Esophagus muscularis mucosa (tissue), 4 donors: Measurements from ENCODE around the gene NMNAT3. TPM values are rescaled to one million over a fixed set of nuclear protein-coding genes. Genes with fewer than 3 reads are reported as not detected.

Experiments used
- DNase-seq: peaks from one replicate; pipeline ENCODE4 v3.0.0-alpha.2; 2017; ENCODE audit errors: extremely low spot score
- H3K27ac ChIP-seq, 4 donors: fragments of 200-600 bp; sonication (generic); replicated peaks in 1 of 4; 1 replicate in 3 of 4; 2 replicates in 1 of 4; pipeline ENCODE4 v1.5.1; 2016 to 2019; ENCODE audit warnings: mild to moderate bottlenecking in 1 of 4
- H3K27me3 ChIP-seq, 4 donors: fragments of 200-600 bp; sonication (generic); one replicate each; pipeline versions ENCODE4 v1.5.1 to v1.6.0; 2016 to 2019
- H3K36me3 ChIP-seq, 4 donors: fragments of 200-600 bp; sonication (generic); one replicate each; pipeline ENCODE4 v1.5.1; 2016 to 2019
- H3K4me1 ChIP-seq, 4 donors: fragments of 200-600 bp; sonication (generic); one replicate each; pipeline ENCODE4 v1.5.1; 2016 to 2019
- H3K4me3 ChIP-seq, 4 donors: fragments of 200-600 bp; sonication (generic); 1 replicate in 2 of 4; 2 replicates in 2 of 4; pipeline ENCODE4 v1.5.1; 2016 to 2019; ENCODE audit warnings: mild to moderate bottlenecking in 4 of 4, moderate library complexity in 1 of 4
- H3K9me3 ChIP-seq, 4 donors: fragments of 200-600 bp; sonication (generic); 1 replicate in 3 of 4; 2 replicates in 1 of 4; pipeline ENCODE4 v1.5.1; 2016 to 2019
- CTCF ChIP-seq, 3 experiments: fragments of 200-600 bp in 2 of 3; fragments of 450-650 bp in 1 of 3; sonication (generic) in 2 of 3; IDR thresholded peaks; one replicate each; pipeline ENCODE4 v1.5.1; 2017 to 2019; ENCODE audit warnings: antibody characterized with exemption in 3 of 3, mild to moderate bottlenecking in 2 of 3, moderate library complexity in 1 of 3
- EP300 ChIP-seq: sonication (generic); formaldehyde crosslinking; IDR thresholded peaks from one replicate; pipeline ENCODE4 v1.6.1; 2017; ENCODE audit warnings: antibody characterized with exemption
- POLR2A ChIP-seq: fragments of 450-650 bp; IDR thresholded peaks from one replicate; pipeline ENCODE4 v1.6.1; 2017; ENCODE audit warnings: antibody characterized with exemption, moderate library complexity, mild to moderate bottlenecking, low read depth
- POLR2AphosphoS5 ChIP-seq, 2 donors: sonication (generic); formaldehyde crosslinking; IDR thresholded peaks; one replicate each; pipeline ENCODE4 v1.6.1; 2017; ENCODE audit warnings: antibody characterized with exemption in 2 of 2
- WGBS: methylation state at CpG from one replicate; pipeline ENCODE4 v1.1.5; 2018; 5-methylcytosine and 5-hydroxymethylcytosine counted together
- intact Hi-C: fragments of 100-400 bp; cut with DNase I; formaldehyde crosslinking; loops from one replicate; pipeline ENCODE4 v1.15.1; 2023
- total RNA-seq, 4 donors: library from RNA; depleted of rRNA; stranded (reverse); fragments of >200 nt; gene quantifications; one replicate each; pipeline versions ENCODE4 v1.1.0 to v1.2.1, GENCODE V29; 2016

Gene NMNAT3
- total RNA-seq, 4 donors from 2014 or later, result 10.7 to 15.6 (median 11.4) TPM

DNA sequence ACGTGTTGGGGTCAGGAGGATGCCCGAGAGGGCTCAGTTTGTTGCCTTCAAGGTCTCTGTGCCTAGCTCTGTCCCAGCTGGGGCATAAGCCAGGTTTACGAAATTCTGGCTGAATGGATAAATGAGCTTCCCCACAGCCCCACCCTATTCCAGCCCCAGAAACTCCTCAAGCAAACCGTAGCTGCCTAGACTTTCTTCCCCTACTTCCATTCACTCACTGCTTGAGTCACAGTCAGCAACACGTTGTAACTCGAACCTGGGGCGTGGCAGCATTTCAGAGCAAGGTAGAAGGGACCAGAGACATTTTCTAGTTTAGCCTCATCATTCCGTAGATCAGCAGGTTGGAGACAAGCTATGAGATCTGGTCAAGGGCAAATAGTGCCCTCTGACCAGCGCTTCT, 24.2 kb downstream of the NMNAT3 start:
- Histone ChIP-seq H3K4me1 (peaks cover 8 to 32% (median 28%) of the 10 kb centered on the region in 4 donors), H3K4me3 (no peak overlapping the region), H3K9me3 (no peaks in the 10 kb centered on the region), H3K27ac (no peak overlapping the region), H3K27me3 (no peaks in the 10 kb centered on the region), H3K36me3 (no peaks in the 10 kb centered on the region)
- no peak for DNase-seq
- TF ChIP-seq EP300 (no peak), CTCF (IDR thresholded peaks at IDR 0.05) (no peak), POLR2A (no peak), POLR2AphosphoS5 (IDR thresholded peaks at IDR 0.05) (no peak)
- intact Hi-C loops, result no loop called here
- 70% methylated on average over 9 of the region's 9 CpGs for WGBS

- intact Hi-C loops, result no loop called here
- no peak for TF ChIP-seq POLR2A
- TF ChIP-seq CTCF (IDR thresholded peaks at IDR 0.05), result no peak
- no peak for TF ChIP-seq POLR2AphosphoS5 (IDR thresholded peaks at IDR 0.05)
- TF ChIP-seq EP300, result no peak
- Histone ChIP-seq H3K9me3 (no peaks in the 10 kb centered on the region), H3K4me1 (peaks cover 8 to 32% (median 28%) of the 10 kb centered on the region in 4 donors), H3K27me3 (no peaks in the 10 kb centered on the region), H3K27ac (no peak overlapping the region), H3K4me3 (no peak overlapping the region), H3K36me3 (no peaks in the 10 kb centered on the region)
- DNase-seq, result no peak
- WGBS, result 87% methylated on average over 3 of the region's 3 CpGs
Measured at GRCh38 chr3:139652561-139652960, 25.2 kb downstream of the NMNAT3 start.

GRCh38 chr3:139647866-139648435, 29.8 kb downstream of the NMNAT3 start:
- intact Hi-C loops, result no loop called here
- DNase-seq, result no peak
- H3K9me3 ChIP-seq, result no peaks in the 10 kb centered on the region
- no peaks in the 10 kb centered on the region for H3K36me3 ChIP-seq
- H3K27ac ChIP-seq, result no peak overlapping the region
- H3K4me3 ChIP-seq, result no peak overlapping the region
- 86% methylated on average over 3 of the region's 3 CpGs for WGBS
- peaks cover 1 to 5% (median 2%) of the 10 kb centered on the region in 4 donors for H3K4me1 ChIP-seq
- H3K27me3 ChIP-seq, result no peaks in the 10 kb centered on the region
- TF ChIP-seq CTCF (IDR thresholded peaks at IDR 0.05) (no peak), POLR2A (no peak), POLR2AphosphoS5 (IDR thresholded peaks at IDR 0.05) (no peak), EP300 (no peak)

- peaks cover 0 to 2% (median 0%) of the 10 kb centered on the region in 4 donors for H3K4me1 ChIP-seq
- no peak overlapping the region for H3K27ac ChIP-seq
- H3K27me3 ChIP-seq, result no peaks in the 10 kb centered on the region
- no peaks in the 10 kb centered on the region for H3K9me3 ChIP-seq
- intact Hi-C loops, result no loop called here
- WGBS, result 82% methylated on average over 4 of the region's 4 CpGs
- no peaks in the 10 kb centered on the region for H3K36me3 ChIP-seq
- no peak for DNase-seq
- TF ChIP-seq POLR2A (no peak), POLR2AphosphoS5 (IDR thresholded peaks at IDR 0.05) (no peak), CTCF (IDR thresholded peaks at IDR 0.05) (no peak), EP300 (no peak)
- no peak overlapping the region for H3K4me3 ChIP-seq
Measured at GRCh38 chr3:139646512-139646911, 31.3 kb downstream of the NMNAT3 start.

DNA sequence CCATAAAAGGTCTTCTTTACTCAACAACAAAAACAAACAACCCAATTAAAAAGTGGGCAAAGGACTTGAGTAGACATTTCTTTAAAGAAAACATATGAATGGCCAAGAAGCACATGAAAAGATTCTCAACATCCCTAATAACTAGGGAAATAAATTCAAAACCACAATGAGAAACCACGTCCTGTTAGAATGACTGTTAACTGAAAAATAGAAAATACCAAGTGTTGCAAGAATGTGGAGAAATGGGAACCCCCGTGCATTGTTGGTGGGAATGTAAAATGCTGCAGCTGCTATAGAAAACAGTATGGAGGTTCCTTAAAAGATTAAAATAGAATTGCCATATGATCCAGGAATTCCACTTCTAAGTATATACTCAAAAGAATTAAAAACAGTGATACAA, 34.8 kb downstream of the NMNAT3 start:
- no peak for DNase-seq
- 70% methylated on average over 2 of the region's 2 CpGs for WGBS
- H3K4me1 ChIP-seq, result no peaks in the 10 kb centered on the region

More for the DNA sequence above, 34.8 kb downstream of the NMNAT3 start:
- H3K27ac ChIP-seq, result no peak overlapping the region
- no peak overlapping the region for H3K4me3 ChIP-seq
- intact Hi-C loops, result no loop called here
- no peaks in the 10 kb centered on the region for H3K36me3 ChIP-seq
- H3K9me3 ChIP-seq, result no peaks in the 10 kb centered on the region
- H3K27me3 ChIP-seq, result no peaks in the 10 kb centered on the region
- TF ChIP-seq POLR2A (no peak), EP300 (no peak), CTCF (IDR thresholded peaks at IDR 0.05) (no peak), POLR2AphosphoS5 (IDR thresholded peaks at IDR 0.05) (no peak)
